Astrocyte (in vitro differentiated cells and primary cell): ENCODE data around the gene CDKN2B.

Experiments
- EZH2 ChIP-seq: IDR thresholded peaks from 2 replicates; pipeline ENCODE4 v1.6.1; 2012; ENCODE audit warnings: mild to moderate bottlenecking, low read length, inconsistent platforms; ENCODE audit not compliant: insufficient read depth
- TF ChIP-seq, protein P1 (sequence below): IDR thresholded peaks from 2 replicates; pipeline ENCODE4 v1.5.1; 2011; ENCODE audit warnings: low read depth, mild to moderate bottlenecking, inconsistent platforms, low read length, moderate library complexity; ENCODE audit not compliant: insufficient read depth

- TF ChIP-seq, protein P1, sequence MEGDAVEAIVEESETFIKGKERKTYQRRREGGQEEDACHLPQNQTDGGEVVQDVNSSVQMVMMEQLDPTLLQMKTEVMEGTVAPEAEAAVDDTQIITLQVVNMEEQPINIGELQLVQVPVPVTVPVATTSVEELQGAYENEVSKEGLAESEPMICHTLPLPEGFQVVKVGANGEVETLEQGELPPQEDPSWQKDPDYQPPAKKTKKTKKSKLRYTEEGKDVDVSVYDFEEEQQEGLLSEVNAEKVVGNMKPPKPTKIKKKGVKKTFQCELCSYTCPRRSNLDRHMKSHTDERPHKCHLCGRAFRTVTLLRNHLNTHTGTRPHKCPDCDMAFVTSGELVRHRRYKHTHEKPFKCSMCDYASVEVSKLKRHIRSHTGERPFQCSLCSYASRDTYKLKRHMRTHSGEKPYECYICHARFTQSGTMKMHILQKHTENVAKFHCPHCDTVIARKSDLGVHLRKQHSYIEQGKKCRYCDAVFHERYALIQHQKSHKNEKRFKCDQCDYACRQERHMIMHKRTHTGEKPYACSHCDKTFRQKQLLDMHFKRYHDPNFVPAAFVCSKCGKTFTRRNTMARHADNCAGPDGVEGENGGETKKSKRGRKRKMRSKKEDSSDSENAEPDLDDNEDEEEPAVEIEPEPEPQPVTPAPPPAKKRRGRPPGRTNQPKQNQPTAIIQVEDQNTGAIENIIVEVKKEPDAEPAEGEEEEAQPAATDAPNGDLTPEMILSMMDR, result no peak
- no peak for TF ChIP-seq EZH2
These were observed 32.7 kb upstream of the CDKN2B start for GRCh38 chr9:22041775-22042174.
